Mucosa of descending colon (tissue), 3 donors: ENCODE data around the gene OLFML2A. TPM values are rescaled to one million over a fixed set of nuclear protein-coding genes. Genes with fewer than 3 reads are reported as not detected.
A peak's percentile ranks its signal among the peaks of the same experiment; 100 is the strongest.

Experiments
- ATAC-seq: fragments of 200-7000 bp; cut with Tn5 transposase; one replicate; pipeline ENCODE4 v1.9.1; 2020; ENCODE audit warnings: mild to moderate bottlenecking, moderate library complexity
- DNase-seq, 3 donors: peaks; one replicate each; pipeline ENCODE4 v3.0.0-alpha.2; 2020
- H3K36me3 ChIP-seq: fragments of 200-600 bp; one replicate; pipeline ENCODE4 v1.8.0; 2021; ENCODE audit warnings: low read depth, mild to moderate bottlenecking
- H3K4me1 ChIP-seq: fragments of 200-600 bp; one replicate; pipeline ENCODE4 v1.8.0; 2021; ENCODE audit warnings: low read depth, mild to moderate bottlenecking
- H3K4me3 ChIP-seq: fragments of 200-600 bp; one replicate; pipeline ENCODE4 v1.8.0; 2021; ENCODE audit warnings: mild to moderate bottlenecking
- H3K9me3 ChIP-seq: fragments of 200-600 bp; one replicate; pipeline ENCODE4 v1.8.0; 2021; ENCODE audit warnings: mild to moderate bottlenecking
- intact Hi-C, 2 donors: fragments of 100-400 bp; cut with DNase I in 1 of 2; cut with micrococcal nuclease in 1 of 2; formaldehyde crosslinking; loops; one replicate each; pipeline versions ENCODE4 v1.11.0 to v1.11.1; 2022; cut with DNase I, micrococcal nuclease
- total RNA-seq, 3 donors: library from RNA; stranded (reverse); fragmentation: NEBNext Ultra II Directional in 2 of 3; extraction: Animal tissue kit (Norgen Biotek cat#: 25700) in 2 of 3; gene quantifications; one replicate each; pipeline versions ENCODE4 v1.2.1 to v1.2.4, GENCODE V29; 2021 to 2023
- TF ChIP-seq, protein P1 (sequence below): fragments of 200-600 bp; IDR thresholded peaks from one replicate; pipeline ENCODE4 v1.8.0; 2022; ENCODE audit warnings: antibody characterized with exemption, mild to moderate bottlenecking
- donor health status: DM: no; HTN: no; CAD: no; lungs with moderate emphysema.
- donor health status: DM: no; HTN: no; CAD: no.
- donor health status: DM: no; HTN: yes; CAD: no.

OLFML2A gene
- total RNA-seq, 3 donors from 2014 or later, result 2.8 to 48.3 (median 4.7) TPM

DNA sequence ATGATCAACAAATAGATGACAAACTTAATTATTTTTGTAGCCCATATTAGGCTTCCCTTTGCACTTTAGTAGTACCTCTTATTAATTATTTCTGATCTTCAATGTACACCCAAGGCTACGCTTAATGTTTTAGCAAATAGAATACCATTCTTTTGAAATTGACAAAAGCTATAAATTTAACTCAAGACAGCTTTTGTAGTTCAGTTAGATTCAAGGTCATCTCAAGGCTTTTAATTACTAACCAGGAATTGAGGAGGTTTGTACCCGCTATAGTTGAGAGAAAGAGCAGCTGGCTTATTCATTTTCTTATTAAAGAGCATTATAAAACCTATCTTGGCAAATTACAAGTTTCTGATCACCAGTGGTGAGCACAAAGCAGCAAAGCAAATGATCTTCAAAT lies 20.9 kb upstream of the OLFML2A start:
- TF ChIP-seq, protein P1, sequence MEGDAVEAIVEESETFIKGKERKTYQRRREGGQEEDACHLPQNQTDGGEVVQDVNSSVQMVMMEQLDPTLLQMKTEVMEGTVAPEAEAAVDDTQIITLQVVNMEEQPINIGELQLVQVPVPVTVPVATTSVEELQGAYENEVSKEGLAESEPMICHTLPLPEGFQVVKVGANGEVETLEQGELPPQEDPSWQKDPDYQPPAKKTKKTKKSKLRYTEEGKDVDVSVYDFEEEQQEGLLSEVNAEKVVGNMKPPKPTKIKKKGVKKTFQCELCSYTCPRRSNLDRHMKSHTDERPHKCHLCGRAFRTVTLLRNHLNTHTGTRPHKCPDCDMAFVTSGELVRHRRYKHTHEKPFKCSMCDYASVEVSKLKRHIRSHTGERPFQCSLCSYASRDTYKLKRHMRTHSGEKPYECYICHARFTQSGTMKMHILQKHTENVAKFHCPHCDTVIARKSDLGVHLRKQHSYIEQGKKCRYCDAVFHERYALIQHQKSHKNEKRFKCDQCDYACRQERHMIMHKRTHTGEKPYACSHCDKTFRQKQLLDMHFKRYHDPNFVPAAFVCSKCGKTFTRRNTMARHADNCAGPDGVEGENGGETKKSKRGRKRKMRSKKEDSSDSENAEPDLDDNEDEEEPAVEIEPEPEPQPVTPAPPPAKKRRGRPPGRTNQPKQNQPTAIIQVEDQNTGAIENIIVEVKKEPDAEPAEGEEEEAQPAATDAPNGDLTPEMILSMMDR, result no peak
- intact Hi-C loops, result no loop called here
- Histone ChIP-seq H3K4me1 (no peaks in the 10 kb centered on the region), H3K36me3 (no peaks in the 10 kb centered on the region), H3K4me3 (no peak overlapping the region), H3K9me3 (no peaks in the 10 kb centered on the region)
- ATAC-seq (no peak), DNase-seq (no peak)

DNA sequence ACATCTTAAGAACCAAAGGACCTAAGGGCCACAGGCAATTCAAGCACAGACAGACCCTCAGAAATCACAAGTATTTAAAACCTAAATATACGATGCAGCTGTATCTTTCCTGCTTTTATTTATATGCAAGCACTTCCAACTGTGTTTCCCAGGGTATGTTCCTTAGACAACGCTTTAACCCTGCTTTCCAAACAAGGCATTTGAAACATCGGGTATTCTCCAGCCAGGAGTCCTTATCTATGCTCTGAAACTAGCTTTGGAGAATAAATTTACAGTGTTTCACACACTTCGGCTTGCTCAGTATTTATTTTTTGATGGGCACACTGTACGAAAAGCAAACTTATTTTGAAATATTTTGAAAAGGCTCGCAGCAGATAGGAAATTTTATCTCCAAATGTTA lies 19.3 kb upstream of the OLFML2A start:
- TF ChIP-seq, protein P1, result no peak
- intact Hi-C loops, result no loop called here
- Histone ChIP-seq H3K4me1 (no peaks in the 10 kb centered on the region), H3K9me3 (no peaks in the 10 kb centered on the region), H3K4me3 (no peak overlapping the region), H3K36me3 (no peaks in the 10 kb centered on the region)
- no peak for ATAC-seq
- DNase-seq, result no peak

DNA sequence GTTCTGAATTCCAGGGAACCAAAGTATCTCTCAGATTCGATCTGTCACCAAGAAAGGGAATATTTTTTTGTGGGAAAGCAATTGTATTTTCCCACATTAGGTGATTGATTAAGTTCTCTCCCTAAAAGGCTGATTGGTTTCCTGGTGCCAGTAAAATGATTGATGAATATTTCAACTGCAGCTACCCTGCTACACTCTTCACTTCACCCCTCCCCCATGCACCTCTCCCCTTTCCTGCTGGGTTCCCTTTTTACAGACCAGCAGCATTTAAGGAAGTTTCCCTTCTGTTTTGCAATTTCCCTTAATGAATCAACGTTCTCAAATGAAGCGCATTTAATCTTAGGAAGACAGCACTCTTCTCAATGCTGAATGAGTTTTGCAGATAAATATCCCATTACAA lies 18.9 kb upstream of the OLFML2A start:
- Histone ChIP-seq H3K4me1 (no peaks in the 10 kb centered on the region), H3K36me3 (no peaks in the 10 kb centered on the region), H3K4me3 (no peak overlapping the region), H3K9me3 (no peaks in the 10 kb centered on the region)
- peak in 1 of 3 donors; percentile 34 for DNase-seq
- intact Hi-C loops, result no loop called here
- TF ChIP-seq, protein P1, result no peak
- ATAC-seq, result peak; percentile 36

DNA sequence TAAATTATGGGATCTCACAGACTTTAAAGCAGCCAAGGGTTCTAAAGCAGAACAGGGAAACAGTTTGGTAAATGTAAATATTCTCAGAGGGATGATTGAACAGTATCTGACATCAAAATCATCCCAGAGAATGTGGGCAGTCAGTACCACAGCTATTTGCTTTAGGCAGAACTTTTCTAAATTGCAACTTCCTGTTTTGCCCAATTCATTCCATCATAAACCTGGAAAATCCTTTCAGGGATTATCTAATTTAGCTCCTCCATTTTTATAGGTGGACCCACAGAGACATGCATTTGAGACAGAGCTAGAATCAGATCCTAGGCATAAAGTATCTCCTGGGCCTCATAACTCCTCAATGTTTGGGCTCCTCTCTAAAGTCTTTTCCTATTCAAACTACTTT lies 18.2 kb upstream of the OLFML2A start:
- DNase-seq (no peak), ATAC-seq (no peak)
- Histone ChIP-seq H3K9me3 (no peaks in the 10 kb centered on the region), H3K4me1 (no peaks in the 10 kb centered on the region), H3K36me3 (no peaks in the 10 kb centered on the region), H3K4me3 (no peak overlapping the region)
- intact Hi-C loops, result no loop called here
- TF ChIP-seq, protein P1, result no peak

DNA sequence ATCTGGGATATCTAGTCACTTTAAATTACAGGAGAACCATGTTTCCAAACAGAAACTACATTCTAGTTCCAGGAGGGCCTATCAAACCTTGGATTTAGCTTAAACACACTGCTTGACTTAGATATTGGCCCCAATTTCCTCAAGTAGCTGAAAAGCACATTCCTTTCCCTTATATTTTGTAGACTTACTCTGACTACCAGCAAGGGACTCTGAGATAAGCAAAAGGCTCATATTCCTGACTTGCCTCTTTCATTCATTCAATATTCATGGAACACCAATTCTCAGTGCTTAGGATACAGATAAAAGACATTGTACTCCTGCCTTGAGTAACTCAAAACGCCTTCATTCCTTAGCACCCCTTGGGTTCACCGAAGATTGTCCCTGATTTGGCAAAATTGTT lies 17.6 kb upstream of the OLFML2A start:
- Histone ChIP-seq H3K9me3 (no peaks in the 10 kb centered on the region), H3K4me3 (no peak overlapping the region), H3K36me3 (no peaks in the 10 kb centered on the region), H3K4me1 (no peaks in the 10 kb centered on the region)
- no peak for ATAC-seq
- TF ChIP-seq, protein P1, result no peak
- intact Hi-C loops, result no loop called here
- no peak for DNase-seq

DNA sequence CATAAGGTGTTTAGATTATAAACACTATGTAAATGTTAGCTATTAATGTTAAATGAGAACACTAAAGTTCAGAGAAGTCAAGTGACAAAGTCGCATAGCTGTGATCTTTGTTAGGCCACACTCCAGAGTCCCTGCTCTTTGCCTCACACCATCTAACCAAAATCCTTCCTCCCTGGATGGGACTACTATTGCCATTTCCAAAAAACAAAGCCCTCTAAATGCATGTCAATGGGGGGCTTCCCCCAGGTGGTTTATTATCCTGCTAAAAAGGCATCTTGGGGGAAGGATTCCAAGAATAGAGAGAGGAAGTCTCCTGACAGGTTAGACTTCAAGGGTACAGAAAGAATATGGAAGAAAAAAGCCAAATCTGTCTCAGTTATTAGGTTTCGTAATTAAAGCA lies 16.2 kb upstream of the OLFML2A start:
- no peaks in the 10 kb centered on the region for H3K4me1 ChIP-seq
- H3K36me3 ChIP-seq, result no peaks in the 10 kb centered on the region
- H3K4me3 ChIP-seq, result no peak overlapping the region
- TF ChIP-seq, protein P1, result no peak
- no peaks in the 10 kb centered on the region for H3K9me3 ChIP-seq
- ATAC-seq, result no peak
- DNase-seq, result no peak
- intact Hi-C loops, result no loop called here
